ENCODE results near the gene PHKA2.
A peak's percentile ranks its signal among the peaks of the same experiment; 100 is the strongest.

Gene PHKA2

GRCh38 chrX:18889346-18890048 lies 94.4 kb downstream of the PHKA2 start:
- no peak overlapping the region for H3K4me3 ChIP-seq (replicated peaks in 1 of 2; ENCODE audit: low read depth in 2 of 2, low read length in 2 of 2)
- TF ChIP-seq CTCF (IDR thresholded peaks at IDR 0.05; ENCODE audit: low read depth, low read length) = no peak
- no peak for DNase-seq (ENCODE audit: low read depth in 2 of 2)

- TF ChIP-seq CTCF (IDR thresholded peaks at IDR 0.05; ENCODE audit: low read depth, low read length) = no peak
- no peak for DNase-seq (ENCODE audit: low read depth in 2 of 2)
- no peak overlapping the region for H3K4me3 ChIP-seq (replicated peaks in 1 of 2; ENCODE audit: low read depth in 2 of 2, low read length in 2 of 2)
Observed at GRCh38 chrX:18888281-18888680, 95.6 kb downstream of the PHKA2 start.

- no peak for TF ChIP-seq CTCF (IDR thresholded peaks at IDR 0.05; ENCODE audit: low read depth, low read length)
- no peak overlapping the region for H3K4me3 ChIP-seq (replicated peaks in 1 of 2; ENCODE audit: low read depth in 2 of 2, low read length in 2 of 2)
- no peak for DNase-seq (ENCODE audit: low read depth in 2 of 2)
Observed at GRCh38 chrX:18887825-18888212, 96.1 kb downstream of the PHKA2 start.

DNA sequence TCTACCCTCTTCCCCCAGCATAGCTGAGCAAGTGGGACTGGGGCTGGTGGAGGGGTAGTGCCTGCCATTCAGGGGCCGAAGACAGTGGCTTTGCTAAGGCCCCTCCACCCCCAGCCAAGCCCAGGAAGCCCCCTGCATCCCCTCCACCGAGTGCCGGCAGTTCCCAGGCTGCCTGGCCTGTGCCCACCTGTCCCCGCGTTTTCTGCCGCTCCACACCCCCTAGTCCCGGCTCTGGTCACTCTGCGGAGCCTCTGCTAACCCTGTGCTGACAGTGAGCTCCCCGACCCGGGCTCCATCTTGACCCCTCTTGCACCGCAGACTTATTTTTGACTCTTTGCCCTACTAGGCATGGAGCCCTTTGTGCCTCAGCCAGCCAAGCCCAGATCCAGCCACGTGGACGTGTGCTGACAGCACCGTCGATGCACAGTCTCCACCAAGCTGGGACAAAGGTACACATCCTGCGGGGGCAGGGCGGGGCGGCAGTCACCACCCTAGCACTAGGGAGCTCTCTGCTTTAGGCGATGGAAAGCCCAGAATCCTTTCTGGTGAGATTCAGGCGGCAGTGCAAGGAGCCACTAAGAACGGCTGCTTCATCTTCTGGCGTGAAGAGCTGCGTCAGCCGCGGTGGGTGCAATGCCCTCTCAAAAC lies 96.6 kb downstream of the PHKA2 start:
- no peak for TF ChIP-seq CTCF (IDR thresholded peaks at IDR 0.05; ENCODE audit: low read depth, low read length)
- H3K4me3 ChIP-seq (replicated peaks in 1 of 2; ENCODE audit: low read depth in 2 of 2, low read length in 2 of 2) = peak overlapping the region in 1 of 2 donors; percentile 3
- DNase-seq (ENCODE audit: low read depth in 2 of 2) = peak in 1 of 2 donors; percentile 10

- DNase-seq (ENCODE audit: low read depth in 2 of 2) = peak; percentile 60 to 76
- H3K4me3 ChIP-seq (replicated peaks in 1 of 2; ENCODE audit: low read depth in 2 of 2, low read length in 2 of 2) = peak overlapping the region; percentile 11 to 41
- peak; percentile 58 for TF ChIP-seq CTCF (IDR thresholded peaks at IDR 0.05; ENCODE audit: low read depth, low read length)
Observed at GRCh38 chrX:18886344-18887161, 97.4 kb downstream of the PHKA2 start.

GRCh38 chrX:18886005-18886343 lies 97.9 kb downstream of the PHKA2 start:
- DNase-seq (ENCODE audit: low read depth in 2 of 2) = no peak
- H3K4me3 ChIP-seq (replicated peaks in 1 of 2; ENCODE audit: low read depth in 2 of 2, low read length in 2 of 2) = peak overlapping the region; percentile 11 to 41
- TF ChIP-seq CTCF (IDR thresholded peaks at IDR 0.05; ENCODE audit: low read depth, low read length) = no peak

Data from cardiac fibroblast (primary cell).